Fibroblast of lung (primary cell): Measurements from ENCODE around the gene NUP85. TPM values are rescaled to one million over a fixed set of nuclear protein-coding genes. Genes with fewer than 3 reads are reported as not detected.
"Not testable (repeated sequence)": the region's sequence is repeated elsewhere in the genome, so short reads cannot be mapped to it uniquely, and the experiment has no call there.

ENCODE experiments used
- DNase-seq, 2 donors: peaks; one replicate each; pipeline versions ENCODE4 v3.0.0 to v3.0.0-alpha.2; 2010; ENCODE audit warnings: low read depth in 2 of 2
- H2AFZ ChIP-seq: 2 replicates; pipeline ENCODE4 v1.5.1; 2012; ENCODE audit warnings: low read length, control low read depth, inconsistent platforms
- H3K27ac ChIP-seq: 2 replicates; pipeline ENCODE4 v1.5.1; 2011; ENCODE audit warnings: low read length, control low read depth; ENCODE audit not compliant: insufficient read depth
- H3K27me3 ChIP-seq: 2 replicates; pipeline ENCODE4 v1.5.1; 2011; ENCODE audit warnings: mild to moderate bottlenecking, low read length; ENCODE audit not compliant: control insufficient read depth, insufficient read depth
- H3K36me3 ChIP-seq: 2 replicates; pipeline ENCODE4 v1.5.1; 2011; ENCODE audit warnings: low read length; ENCODE audit not compliant: control insufficient read depth, insufficient read depth
- H3K4me1 ChIP-seq: 2 replicates; pipeline ENCODE4 v1.5.1; 2011; ENCODE audit warnings: low read length; ENCODE audit not compliant: control insufficient read depth, insufficient read depth; ENCODE audit errors: extremely low read depth
- H3K4me2 ChIP-seq: 2 replicates; pipeline ENCODE4 v1.5.1; 2011; ENCODE audit warnings: low read length, control low read depth; ENCODE audit not compliant: insufficient read depth; ENCODE audit errors: extremely low read depth
- H3K4me3 ChIP-seq, 4 experiments: fragments of 200-600 bp in 1 of 4; sonication (generic) in 1 of 4; replicated peaks in 1 of 4; 2 replicates each; pipeline ENCODE4 v1.5.1; 2011 to 2016; ENCODE audit warnings: low read length in 4 of 4, low read depth in 3 of 4, mild to moderate bottlenecking in 3 of 4, control low read depth in 2 of 4, inconsistent platforms in 1 of 4, mixed read lengths in 1 of 4; ENCODE audit not compliant: insufficient read depth in 1 of 4; ENCODE audit errors: control extremely low read depth in 1 of 4
- H3K79me2 ChIP-seq: 2 replicates; pipeline ENCODE4 v1.5.1; 2012; ENCODE audit warnings: mild to moderate bottlenecking, low read length, inconsistent platforms; ENCODE audit not compliant: control insufficient read depth, insufficient read depth
- H3K9ac ChIP-seq: 2 replicates; pipeline ENCODE4 v1.5.1; 2011; ENCODE audit warnings: mild to moderate bottlenecking, low read length, control low read depth; ENCODE audit not compliant: insufficient read depth
- H3K9me3 ChIP-seq: 2 replicates; pipeline ENCODE4 v1.5.1; 2012; ENCODE audit warnings: low read depth, low read length; ENCODE audit not compliant: control insufficient read depth, insufficient read depth
- H4K20me1 ChIP-seq: 2 replicates; pipeline ENCODE4 v1.5.1; 2011; ENCODE audit warnings: low read length; ENCODE audit not compliant: control insufficient read depth, insufficient read depth; ENCODE audit errors: extremely low read depth
- EZH2 ChIP-seq: IDR thresholded peaks from 2 replicates; pipeline ENCODE4 v1.5.1; 2012; ENCODE audit warnings: low read length, control low read depth, mild to moderate bottlenecking; ENCODE audit errors: missing control alignments
- polyA plus RNA-seq, 2 donors: library from polyadenylated mRNA; depleted of rRNA in 1 of 2; stranded (reverse) in 1 of 2; unstranded in 1 of 2; fragments of >200 nt; gene quantifications; 2 replicates each; pipeline ENCODE4 v1.2.1, GENCODE V29; 2011 to 2012; ENCODE audit warnings: missing spikeins in 1 of 2
- total RNA-seq: library from RNA; depleted of rRNA; stranded (reverse); fragments of >200 nt; gene quantifications from 2 replicates; pipeline ENCODE4 v1.2.1, GENCODE V29; 2014
- TF ChIP-seq, protein P1 (sequence below), 2 donors: IDR thresholded peaks in 1 of 2; conservative IDR thresholded peaks in 1 of 2; 1 replicate in 1 of 2; 2 replicates in 1 of 2; pipeline ENCODE4 v1.5.1; 2011 to 2012; ENCODE audit warnings: low read length in 2 of 2, control low read depth in 1 of 2, inconsistent platforms in 1 of 2, low read depth in 1 of 2, mild to moderate bottlenecking in 1 of 2

NUP85 gene
- total and polyA plus RNA-seq, 2 donors (not counting 1 experiment from before 2014, with no cell fraction given), result 18.5 to 29.6 TPM

DNA sequence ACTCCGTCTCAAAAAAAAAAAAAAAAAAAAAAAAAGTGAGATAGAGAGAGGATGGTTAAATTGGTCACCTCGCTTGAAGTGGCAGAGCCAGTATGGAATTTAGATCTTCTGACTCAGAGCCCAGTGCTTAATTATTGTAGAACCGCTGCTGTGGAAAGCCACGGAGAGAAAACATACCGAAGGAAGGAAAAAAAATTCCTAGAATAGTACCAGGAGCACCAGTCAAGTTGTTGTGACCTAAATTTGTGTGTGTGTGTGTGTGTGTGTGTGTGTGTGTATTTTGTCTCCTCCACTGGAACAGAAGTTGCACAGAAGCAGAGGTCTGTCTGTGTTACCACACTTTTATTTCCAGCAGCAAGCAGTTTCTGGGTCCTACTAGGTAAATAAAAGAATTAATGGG is 10.6 kb upstream of the NUP85 start:
- Histone ChIP-seq H3K36me3 (no peaks in the 10 kb centered on the region), H2AFZ (no peak overlapping the region), H3K79me2 (no peaks in the 10 kb centered on the region), H3K4me1 (no peaks in the 10 kb centered on the region), H3K9ac (no peak overlapping the region), H3K27ac (no peak overlapping the region), H4K20me1 (no peaks in the 10 kb centered on the region), H3K27me3 (no peaks in the 10 kb centered on the region), H3K4me2 (no peak overlapping the region), H3K4me3 (no peak overlapping the region), H3K9me3 (no peaks in the 10 kb centered on the region)
- DNase-seq, result peak in 1 of 2 donors; percentile 73
- TF ChIP-seq EZH2, result no peak
- TF ChIP-seq, protein P1, sequence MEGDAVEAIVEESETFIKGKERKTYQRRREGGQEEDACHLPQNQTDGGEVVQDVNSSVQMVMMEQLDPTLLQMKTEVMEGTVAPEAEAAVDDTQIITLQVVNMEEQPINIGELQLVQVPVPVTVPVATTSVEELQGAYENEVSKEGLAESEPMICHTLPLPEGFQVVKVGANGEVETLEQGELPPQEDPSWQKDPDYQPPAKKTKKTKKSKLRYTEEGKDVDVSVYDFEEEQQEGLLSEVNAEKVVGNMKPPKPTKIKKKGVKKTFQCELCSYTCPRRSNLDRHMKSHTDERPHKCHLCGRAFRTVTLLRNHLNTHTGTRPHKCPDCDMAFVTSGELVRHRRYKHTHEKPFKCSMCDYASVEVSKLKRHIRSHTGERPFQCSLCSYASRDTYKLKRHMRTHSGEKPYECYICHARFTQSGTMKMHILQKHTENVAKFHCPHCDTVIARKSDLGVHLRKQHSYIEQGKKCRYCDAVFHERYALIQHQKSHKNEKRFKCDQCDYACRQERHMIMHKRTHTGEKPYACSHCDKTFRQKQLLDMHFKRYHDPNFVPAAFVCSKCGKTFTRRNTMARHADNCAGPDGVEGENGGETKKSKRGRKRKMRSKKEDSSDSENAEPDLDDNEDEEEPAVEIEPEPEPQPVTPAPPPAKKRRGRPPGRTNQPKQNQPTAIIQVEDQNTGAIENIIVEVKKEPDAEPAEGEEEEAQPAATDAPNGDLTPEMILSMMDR (conservative IDR thresholded peaks at IDR 0.05 in 1 of 2, IDR thresholded peaks at IDR 0.05 in 1 of 2; ENCODE audit: low read depth in 1 of 2, low read length in 2 of 2), result no peak

DNA sequence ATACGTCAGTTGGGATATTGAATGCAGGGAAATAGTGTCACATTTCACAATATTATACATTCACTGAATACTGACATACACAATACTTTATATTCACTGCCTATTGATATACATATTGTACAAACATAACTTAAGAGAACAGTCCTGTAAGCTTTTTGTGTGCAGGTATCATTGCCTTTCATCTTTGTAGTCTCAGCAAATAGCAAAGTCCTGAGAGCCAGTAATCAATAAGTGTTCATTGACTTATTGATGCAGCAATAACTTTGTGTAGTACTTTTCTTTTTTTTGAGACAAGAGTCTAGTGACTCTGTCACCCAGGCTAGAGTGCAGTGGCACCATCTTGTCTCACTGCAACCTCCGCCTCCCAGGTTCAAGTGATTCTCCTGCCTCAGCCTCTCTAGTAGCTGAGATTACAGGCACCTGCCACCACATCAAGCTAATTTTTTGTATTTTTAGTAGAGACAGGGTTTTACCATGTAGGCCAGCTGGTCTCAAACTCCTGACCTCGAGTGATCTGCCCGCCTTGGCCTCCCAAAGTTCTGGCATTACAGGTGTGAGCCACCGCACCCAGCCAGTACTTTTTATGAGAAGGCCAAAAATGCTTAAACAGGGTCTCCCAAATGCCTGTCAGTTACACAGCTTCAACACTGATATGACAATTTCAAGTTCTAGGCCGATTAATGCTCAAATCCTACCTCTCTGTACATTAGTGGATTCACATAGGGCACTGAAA is 5.4 kb upstream of the NUP85 start:
- TF ChIP-seq, protein P1 (conservative IDR thresholded peaks at IDR 0.05 in 1 of 2, IDR thresholded peaks at IDR 0.05 in 1 of 2; ENCODE audit: low read depth in 1 of 2, low read length in 2 of 2), result no peak
- TF ChIP-seq EZH2, result no peak
- no peak overlapping the region for H3K4me3 ChIP-seq
- H3K4me2 ChIP-seq, result no peak overlapping the region

DNA sequence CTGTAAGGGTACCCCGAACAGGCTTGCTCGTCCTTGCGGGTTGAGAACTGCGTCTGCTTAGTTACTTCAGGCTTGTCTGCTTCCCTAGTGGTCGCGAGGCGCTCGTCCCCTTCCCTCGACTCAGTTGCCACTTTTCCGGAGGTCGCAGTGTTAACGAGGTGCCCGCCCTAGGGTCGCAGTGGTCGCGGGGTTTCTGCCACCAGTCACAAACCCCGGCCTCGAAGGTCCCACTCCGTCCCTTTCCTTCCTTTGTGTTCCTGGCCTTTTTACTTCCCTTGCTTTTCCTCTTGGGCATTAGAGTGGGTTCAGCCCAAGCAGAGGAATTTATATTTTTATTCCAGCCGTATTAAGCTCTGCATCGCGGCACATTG is 299 bp downstream of the NUP85 start:
- no peaks in the 10 kb centered on the region for H3K9me3 ChIP-seq
- no peaks in the 10 kb centered on the region for H3K4me1 ChIP-seq
- H3K4me3 ChIP-seq, result peak overlapping the region; percentile 91 to 100 (median 98)
- no peaks in the 10 kb centered on the region for H4K20me1 ChIP-seq
- peak overlapping the region; percentile 100 for H3K9ac ChIP-seq
- no peak for DNase-seq
- H3K27ac ChIP-seq, result peak overlapping the region; percentile 99
- TF ChIP-seq, protein P1 (conservative IDR thresholded peaks at IDR 0.05 in 1 of 2, IDR thresholded peaks at IDR 0.05 in 1 of 2; ENCODE audit: low read depth in 1 of 2, low read length in 2 of 2), result no peak
- TF ChIP-seq EZH2, result no peak
- no peaks in the 10 kb centered on the region for H3K27me3 ChIP-seq
- no peaks in the 10 kb centered on the region for H3K36me3 ChIP-seq
- peak overlapping the region; percentile 71 for H3K4me2 ChIP-seq
- peak overlapping the region; percentile 89 for H2AFZ ChIP-seq
- peaks cover 33% of the 10 kb centered on the region for H3K79me2 ChIP-seq

More for the DNA sequence above, 5.4 kb upstream of the NUP85 start:
- Histone ChIP-seq H3K9me3 (no peaks in the 10 kb centered on the region), H3K27me3 (no peaks in the 10 kb centered on the region), H3K79me2 (no peaks in the 10 kb centered on the region), H3K4me1 (no peaks in the 10 kb centered on the region), H2AFZ (no peak overlapping the region), H3K9ac (no peak overlapping the region), H4K20me1 (no peaks in the 10 kb centered on the region), H3K27ac (no peak overlapping the region), H3K36me3 (no peaks in the 10 kb centered on the region)
- no peak for DNase-seq

DNA sequence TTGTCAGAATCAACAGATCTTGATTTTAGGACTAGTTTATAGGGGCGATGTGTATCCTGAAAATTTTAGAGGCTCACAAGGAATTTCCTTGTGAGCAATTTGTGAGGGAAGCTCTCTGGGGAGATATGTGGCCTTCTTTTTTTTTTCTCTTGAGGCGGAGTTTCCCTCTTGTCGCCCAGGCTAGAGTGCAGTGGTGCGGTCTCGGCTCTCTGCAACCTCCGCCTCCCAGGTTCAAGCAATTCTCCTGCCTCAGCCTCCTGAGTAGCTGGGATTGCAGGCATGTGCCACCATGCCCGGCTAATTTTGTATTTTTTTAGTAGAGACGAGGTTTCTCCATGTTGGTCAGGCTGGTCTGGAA is 1.6 kb downstream of the NUP85 start:
- H3K79me2 ChIP-seq, result peaks cover 33% of the 10 kb centered on the region
- peak overlapping the region in 1 of 4 experiments; percentile 95 for H3K4me3 ChIP-seq
- not testable (repeated sequence) for DNase-seq

More for the DNA sequence above, 1.6 kb downstream of the NUP85 start:
- not testable (repeated sequence) for H4K20me1 ChIP-seq, H3K36me3 ChIP-seq, H3K4me2 ChIP-seq, H3K9me3 ChIP-seq, H2AFZ ChIP-seq, H3K4me1 ChIP-seq, H3K27ac ChIP-seq, H3K9ac ChIP-seq, H3K27me3 ChIP-seq
